ENCODE data around the gene NDUFC1. TPM values are rescaled to one million over a fixed set of nuclear protein-coding genes. Genes with fewer than 3 reads are reported as not detected.
"Not testable (repeated sequence)": the region's sequence is repeated elsewhere in the genome, so short reads cannot be mapped to it uniquely, and the experiment has no call there.

NDUFC1 gene
- total and polyA plus RNA-seq, 2 donors (not counting 1 experiment from before 2014, with no cell fraction given): 16.9 to 19.1 TPM

- intact Hi-C loops (cut with micrococcal nuclease); H2AFZ ChIP-seq (ENCODE audit: insufficient read depth, low read depth, low read length, poor library complexity, severe bottlenecking); CTCF ChIA-PET; DNase-seq; H3K27me3 Mint-ChIP-seq; H3K9ac ChIP-seq (ENCODE audit: low read length); H3K4me3 Mint-ChIP-seq; ATAC-seq (ENCODE audit: low read depth); H3K27me3 ChIP-seq (replicated peaks in 1 of 4; ENCODE audit: control extremely low read depth in 1 of 4, control insufficient read depth in 3 of 4, insufficient read depth in 4 of 4, low read length in 3 of 4); H3K4me2 ChIP-seq (replicated peaks; ENCODE audit: low read depth, low read length, poor library complexity, severe bottlenecking); H3K9me3 Mint-ChIP-seq (ENCODE audit: insufficient read depth); POLR2A ChIA-PET; H3K27ac ChIP-seq (ENCODE audit: low read length in 2 of 2); H3K27ac Mint-ChIP-seq; H3K4me3 ChIP-seq (ENCODE audit: control extremely low read depth in 1 of 5, extremely low read depth in 1 of 5, insufficient read depth in 1 of 5, low read depth in 2 of 5, low read length in 4 of 5); H3K9me3 ChIP-seq (ENCODE audit: control extremely low read depth in 1 of 3, control insufficient read depth in 2 of 3, insufficient read depth in 1 of 3, low read length in 2 of 3); H3K36me3 ChIP-seq (replicated peaks in 1 of 2; ENCODE audit: control extremely low read depth in 1 of 2, control insufficient read depth in 1 of 2, extremely low read depth in 1 of 2, insufficient read depth in 2 of 2, low read length in 1 of 2): not testable (repeated sequence)
- H3K4me1 Mint-ChIP-seq: peaks cover 53% of the 10 kb centered on the region
- WGBS (ENCODE audit: insufficient coverage): no CpG with 5 or more reads among the region's 1 CpG
- H3K4me1 ChIP-seq (ENCODE audit: control insufficient read depth in 2 of 2, insufficient read depth in 2 of 2, low read length in 2 of 2): peaks cover 6 to 15% of the 10 kb centered on the region in 2 donors
- peaks cover 58% of the 10 kb centered on the region for H4K20me1 ChIP-seq (ENCODE audit: control insufficient read depth, insufficient read depth, low read length, poor library complexity, severe bottlenecking)
- peaks cover 99% of the 10 kb centered on the region for H3K79me2 ChIP-seq (ENCODE audit: control insufficient read depth, insufficient read depth, low read length)
Observed at GRCh38 chr4:139322070-139322469, 19.8 kb upstream of the NDUFC1 start.

- intact Hi-C loops (cut with micrococcal nuclease): no loop called here
- Mint-ChIP-seq H3K27me3 (no peaks in the 10 kb centered on the region), H3K27ac (peak overlapping the region; percentile 46), H3K4me3 (no peak overlapping the region), H3K4me1 (peaks cover 67% of the 10 kb centered on the region), H3K9me3 (ENCODE audit: insufficient read depth) (no peaks in the 10 kb centered on the region)
- CTCF ChIA-PET: interaction anchor here (1.0 kb wide), 1 partner anchor 121 kb away, joined by 4 read pairs; no protein-coding TSS in a partner anchor
- Histone ChIP-seq H3K9me3 (ENCODE audit: control extremely low read depth in 1 of 3, control insufficient read depth in 2 of 3, insufficient read depth in 1 of 3, low read length in 2 of 3) (peaks cover 0 to 13% (median 0%) of the 10 kb centered on the region in 3 donors), H3K27me3 (replicated peaks in 1 of 4; ENCODE audit: control extremely low read depth in 1 of 4, control insufficient read depth in 3 of 4, insufficient read depth in 4 of 4, low read length in 3 of 4) (no peaks in the 10 kb centered on the region), H2AFZ (ENCODE audit: insufficient read depth, low read depth, low read length, poor library complexity, severe bottlenecking) (no peak overlapping the region), H3K4me3 (ENCODE audit: control extremely low read depth in 1 of 5, extremely low read depth in 1 of 5, insufficient read depth in 1 of 5, low read depth in 2 of 5, low read length in 4 of 5) (no peak overlapping the region), H3K4me1 (ENCODE audit: control insufficient read depth in 2 of 2, insufficient read depth in 2 of 2, low read length in 2 of 2) (peaks cover 22 to 38% of the 10 kb centered on the region in 2 donors), H3K36me3 (replicated peaks in 1 of 2; ENCODE audit: control extremely low read depth in 1 of 2, control insufficient read depth in 1 of 2, extremely low read depth in 1 of 2, insufficient read depth in 2 of 2, low read length in 1 of 2) (no peaks in the 10 kb centered on the region), H3K4me2 (replicated peaks; ENCODE audit: low read depth, low read length, poor library complexity, severe bottlenecking) (no peak overlapping the region), H3K27ac (ENCODE audit: low read length in 2 of 2) (peak overlapping the region in 1 of 2 donors; percentile 15), H3K9ac (ENCODE audit: low read length) (no peak overlapping the region), H4K20me1 (ENCODE audit: control insufficient read depth, insufficient read depth, low read length, poor library complexity, severe bottlenecking) (peaks cover 58% of the 10 kb centered on the region), H3K79me2 (ENCODE audit: control insufficient read depth, insufficient read depth, low read length) (peaks cover 99% of the 10 kb centered on the region)
- ATAC-seq (ENCODE audit: low read depth) (no peak), DNase-seq (no peak)
- WGBS (ENCODE audit: insufficient coverage): no CpG with 5 or more reads among the region's 1 CpG
- POLR2A ChIA-PET: no interaction called here
- TF ChIP-seq CTCF (IDR thresholded peaks at IDR 0.05): no peak
- no peak for TF ChIP-seq EZH2 (IDR thresholded peaks at IDR 0.05; ENCODE audit: borderline replicate concordance, insufficient read depth, low read depth, low read length, poor library complexity, severe bottlenecking)
Observed at GRCh38 chr4:139319571-139319970, 17.3 kb upstream of the NDUFC1 start.
